Retinal pigment epithelial cell (primary cell): ENCODE results near the gene RNF225.

Experiments used
- DNase-seq: peaks from one replicate; pipeline ENCODE4 v3.0.0-alpha.2; 2010; ENCODE audit warnings: low read depth
- H3K4me3 ChIP-seq: 2 replicates; pipeline ENCODE4 v1.5.1; 2011; ENCODE audit warnings: mild to moderate bottlenecking, low read length, control low read depth, moderate library complexity
- CTCF ChIP-seq: conservative IDR thresholded peaks from 2 replicates; pipeline ENCODE4 v1.5.1; 2011; ENCODE audit warnings: low read depth, low read length, control low read depth, inconsistent platforms

Gene RNF225

GRCh38 chr19:58380662-58381459, 14.6 kb upstream of the RNF225 start, which contains the start of gene ZNF837:
ZNF837 (minus strand) TSS chr19:58381030; CDS start chr19:58369332, 11,698 bp downstream.
- peak within 1 kb of the TSS; percentile 87 for H3K4me3 ChIP-seq
- peak; percentile 100 for DNase-seq
- no peak for TF ChIP-seq CTCF

- DNase-seq: no peak
- no peak for TF ChIP-seq CTCF
- peak overlapping the region; percentile 87 for H3K4me3 ChIP-seq
Observed at GRCh38 chr19:58381460-58382212, 13.8 kb upstream of the RNF225 start.

- no peak for TF ChIP-seq CTCF
- no peak for DNase-seq
- no peak overlapping the region for H3K4me3 ChIP-seq
Observed at GRCh38 chr19:58382997-58383603, 12.4 kb upstream of the RNF225 start.

- H3K4me3 ChIP-seq: peak overlapping the region; percentile 66
- no peak for TF ChIP-seq CTCF
- no peak for DNase-seq
Observed at GRCh38 chr19:58385313-58385890, 10.1 kb upstream of the RNF225 start.

GRCh38 chr19:58385891-58386575, 9.4 kb upstream of the RNF225 start:
- no peak for DNase-seq
- peak overlapping the region; percentile 66 for H3K4me3 ChIP-seq
- TF ChIP-seq CTCF: no peak

GRCh38 chr19:58386576-58387337, 8.7 kb upstream of the RNF225 start, which contains the start of gene RPS5:
RPS5 (plus strand) TSS chr19:58387269; CDS start chr19:58388138, 869 bp downstream.
- H3K4me3 ChIP-seq: peak within 1 kb of the TSS; percentile 66
- TF ChIP-seq CTCF: no peak
- DNase-seq: peak; percentile 97
